Gastroesophageal sphincter (tissue), 4 donors: Measurements from ENCODE around the gene ZBTB16. TPM values are rescaled to one million over a fixed set of nuclear protein-coding genes. Genes with fewer than 3 reads are reported as not detected.

Experiments
- ATAC-seq: fragments of 150-250 bp; one replicate; pipeline ENCODE4 v1.9.1; 2016; ENCODE audit warnings: mild to moderate bottlenecking, moderate library complexity
- H3K27ac ChIP-seq, 4 donors: fragments of 200-600 bp; sonication (generic) in 3 of 4; 1 replicate in 3 of 4; 2 replicates in 1 of 4; pipeline ENCODE4 v1.5.1; 2016 to 2019
- H3K27me3 ChIP-seq: fragments of 200-600 bp; sonication (generic); one replicate; pipeline ENCODE4 v1.5.1; 2019
- H3K36me3 ChIP-seq, 2 donors: fragments of 200-600 bp; sonication (generic); one replicate each; pipeline ENCODE4 v1.5.1; 2019; ENCODE audit warnings: control low read depth in 1 of 2
- H3K4me1 ChIP-seq, 3 donors: fragments of 200-600 bp; sonication (generic); 1 replicate in 2 of 3; 2 replicates in 1 of 3; pipeline ENCODE4 v1.5.1; 2016 to 2019; ENCODE audit warnings: control low read depth in 2 of 3
- H3K4me3 ChIP-seq, 2 donors: fragments of 200-600 bp; sonication (generic); one replicate each; pipeline ENCODE4 v1.5.1; 2019; ENCODE audit warnings: mild to moderate bottlenecking in 1 of 2, moderate library complexity in 1 of 2
- H3K9me3 ChIP-seq, 3 donors: fragments of 200-600 bp; sonication (generic); one replicate each; pipeline ENCODE4 v1.5.1; 2017 to 2019; ENCODE audit warnings: control low read depth in 2 of 3
- CTCF ChIP-seq, 4 experiments: fragments of 200-600 bp in 2 of 4; fragments of 450-650 bp in 2 of 4; sonication (generic) in 1 of 4; IDR thresholded peaks; one replicate each; pipeline ENCODE4 v1.5.1; 2017 to 2019; ENCODE audit warnings: antibody characterized with exemption in 4 of 4, mild to moderate bottlenecking in 2 of 4, moderate library complexity in 2 of 4
- EP300 ChIP-seq: sonication (generic); formaldehyde crosslinking; IDR thresholded peaks from one replicate; pipeline ENCODE4 v1.6.1; 2017; ENCODE audit warnings: antibody characterized with exemption, mild to moderate bottlenecking
- POLR2A ChIP-seq, 2 donors: fragments of 450-650 bp; IDR thresholded peaks; one replicate each; pipeline ENCODE4 v1.6.1; 2017; ENCODE audit warnings: antibody characterized with exemption in 2 of 2, mild to moderate bottlenecking in 2 of 2, moderate library complexity in 1 of 2
- POLR2AphosphoS5 ChIP-seq: sonication (generic); formaldehyde crosslinking; IDR thresholded peaks from one replicate; pipeline ENCODE4 v1.6.1; 2017; ENCODE audit warnings: antibody characterized with exemption
- WGBS, 2 donors: methylation state at CpG; one replicate each; pipeline ENCODE4 v1.1.5; 2018; ENCODE audit warnings: low coverage in 1 of 2; 5-methylcytosine and 5-hydroxymethylcytosine counted together
- total RNA-seq, 4 donors: library from RNA; depleted of rRNA; stranded (reverse); fragments of >200 nt; gene quantifications; one replicate each; pipeline ENCODE4 v1.1.0, GENCODE V29; 2016

ZBTB16 gene
- total RNA-seq, 4 donors from 2014 or later = 153 to 284 (median 232) TPM

GRCh38 chr11:114099392-114100178 is 40.1 kb downstream of the ZBTB16 start:
- Histone ChIP-seq H3K36me3 (peaks cover 0 to 79% of the 10 kb centered on the region in 2 donors), H3K9me3 (no peaks in the 10 kb centered on the region), H3K4me1 (peaks cover 16 to 98% (median 46%) of the 10 kb centered on the region in 3 donors), H3K27ac (no peak overlapping the region), H3K4me3 (no peak overlapping the region), H3K27me3 (no peaks in the 10 kb centered on the region)
- 76 to 86% methylated on average over 5 of the region's 5 CpGs for WGBS, 2 donors
- no peak for TF ChIP-seq POLR2A (IDR thresholded peaks at IDR 0.05)
- no peak for TF ChIP-seq POLR2AphosphoS5
- no peak for TF ChIP-seq CTCF (IDR thresholded peaks at IDR 0.05)
- TF ChIP-seq EP300 = no peak
- ATAC-seq = peak; percentile 20

- peaks cover 26 to 100% (median 55%) of the 10 kb centered on the region in 3 donors for H3K4me1 ChIP-seq
- H3K27me3 ChIP-seq = no peaks in the 10 kb centered on the region
- no peaks in the 10 kb centered on the region for H3K9me3 ChIP-seq
- H3K36me3 ChIP-seq = peaks cover 0 to 83% of the 10 kb centered on the region in 2 donors
- no peak overlapping the region for H3K4me3 ChIP-seq
- TF ChIP-seq POLR2AphosphoS5 = no peak
- TF ChIP-seq CTCF (IDR thresholded peaks at IDR 0.05) = no peak
- TF ChIP-seq POLR2A (IDR thresholded peaks at IDR 0.05) = no peak
- no peak for TF ChIP-seq EP300
- 66 to 68% methylated on average over 4 to 8 of the region's 13 CpGs for WGBS, 2 donors
- no peak overlapping the region for H3K27ac ChIP-seq
- no peak for ATAC-seq
These were observed 43.7 kb downstream of the ZBTB16 start for GRCh38 chr11:114102993-114103896.

- WGBS, 2 donors = 60 to 65% methylated on average over 1 to 3 of the region's 3 CpGs
- H3K36me3 ChIP-seq = peaks cover 0 to 70% of the 10 kb centered on the region in 2 donors
- ATAC-seq = no peak
- H3K27me3 ChIP-seq = no peaks in the 10 kb centered on the region
- no peak overlapping the region for H3K4me3 ChIP-seq
- H3K27ac ChIP-seq = no peak overlapping the region
- TF ChIP-seq EP300 = no peak
- no peak for TF ChIP-seq POLR2AphosphoS5
- TF ChIP-seq POLR2A (IDR thresholded peaks at IDR 0.05) = no peak
- TF ChIP-seq CTCF (IDR thresholded peaks at IDR 0.05) = no peak
- no peaks in the 10 kb centered on the region for H3K9me3 ChIP-seq
- peaks cover 45 to 100% (median 62%) of the 10 kb centered on the region in 3 donors for H3K4me1 ChIP-seq
These were observed 46.1 kb downstream of the ZBTB16 start for GRCh38 chr11:114105611-114106010.

- ATAC-seq = no peak
These were observed 46.5 kb downstream of the ZBTB16 start for GRCh38 chr11:114106047-114106446.

GRCh38 chr11:114106986-114107385 is 47.5 kb downstream of the ZBTB16 start:
- no peaks in the 10 kb centered on the region for H3K9me3 ChIP-seq
- H3K27ac ChIP-seq = no peak overlapping the region
- no peak for TF ChIP-seq CTCF (IDR thresholded peaks at IDR 0.05)
- TF ChIP-seq POLR2AphosphoS5 = no peak
- TF ChIP-seq POLR2A (IDR thresholded peaks at IDR 0.05) = no peak
- no peak for TF ChIP-seq EP300
- no peaks in the 10 kb centered on the region for H3K27me3 ChIP-seq
- WGBS, 2 donors = 81 to 93% methylated on average over 5 to 6 of the region's 6 CpGs
- peaks cover 0 to 58% of the 10 kb centered on the region in 2 donors for H3K36me3 ChIP-seq
- H3K4me1 ChIP-seq = peaks cover 50 to 100% (median 62%) of the 10 kb centered on the region in 3 donors
- no peak for ATAC-seq
- no peak overlapping the region for H3K4me3 ChIP-seq

More at GRCh38 chr11:114106047-114106446, 46.5 kb downstream of the ZBTB16 start:
- Histone ChIP-seq H3K27me3 (no peaks in the 10 kb centered on the region), H3K36me3 (peaks cover 0 to 66% of the 10 kb centered on the region in 2 donors), H3K4me1 (peaks cover 45 to 100% (median 65%) of the 10 kb centered on the region in 3 donors), H3K27ac (no peak overlapping the region), H3K4me3 (no peak overlapping the region), H3K9me3 (no peaks in the 10 kb centered on the region)
- TF ChIP-seq POLR2A (IDR thresholded peaks at IDR 0.05) (no peak), EP300 (no peak)
- WGBS, 2 donors = 83 to 89% methylated on average over 5 to 6 of the region's 8 CpGs
